HepG2 (cell line): Measurements from ENCODE around the gene TXNL4B. TPM values are rescaled to one million over a fixed set of nuclear protein-coding genes. Genes with fewer than 3 reads are reported as not detected.

Experiments
- HMG20A ChIP-seq: IDR thresholded peaks from 2 replicates; pipeline ENCODE4 v1.6.1; 2016; ENCODE audit warnings: borderline replicate concordance
- JUN ChIP-seq: sonication (generic); formaldehyde crosslinking; IDR thresholded peaks from 2 replicates; pipeline ENCODE4 v1.4.0; 2020; ENCODE audit warnings: mild to moderate bottlenecking, missing genetic modification reagents
- MEF2D ChIP-seq: sonication (generic); formaldehyde crosslinking; IDR thresholded peaks from 2 replicates; pipeline ENCODE4 v1.5.1; 2020; ENCODE audit warnings: mild to moderate bottlenecking, missing genetic modification reagents
- NRL ChIP-seq: sonication (generic); formaldehyde crosslinking; IDR thresholded peaks from 2 replicates; pipeline ENCODE4 v1.5.0; 2020; ENCODE audit warnings: missing genetic modification reagents, mild to moderate bottlenecking, moderate library complexity, borderline replicate concordance
- PCBP2 ChIP-seq: fragments of 200-400 bp; formaldehyde crosslinking; optimal IDR thresholded peaks from 2 replicates; pipeline ENCODE3; 2018; ENCODE audit warnings: low read length, low read depth; ENCODE audit not compliant: poor library complexity, severe bottlenecking
- SIX4 ChIP-seq: sonication (generic); formaldehyde crosslinking; IDR thresholded peaks from 2 replicates; pipeline ENCODE4 v1.4.0; 2020; ENCODE audit warnings: missing genetic modification reagents
- ZKSCAN1 ChIP-seq: fragments of 150-350 bp; IDR thresholded peaks from 2 replicates; pipeline ENCODE4 v1.6.1; 2014; ENCODE audit warnings: low read length
- polyA plus RNA-seq, 8 experiments: library from polyadenylated mRNA; depleted of rRNA in 3 of 8; stranded (reverse) in 7 of 8; unstranded in 1 of 8; fragments of >200 nt; fragmentation: Illumina TruSeq in 4 of 8; extraction: Trizol in 4 of 8; gene quantifications; 2 replicates each; pipeline versions ENCODE4 v1.2.1 to v1.2.3, GENCODE V29; 2011 to 2016; ENCODE audit warnings: low read depth in 4 of 8, missing spikeins in 1 of 8, mixed read lengths in 1 of 8; ENCODE audit not compliant: insufficient read depth in 1 of 8
- total RNA-seq, 5 experiments: library from RNA; depleted of rRNA; stranded (reverse); fragments of >200 nt; fragmentation: Illumina TruSeq; extraction: Trizol; gene quantifications; 2 replicates each; pipeline ENCODE4 v1.2.3, GENCODE V29; 2016; ENCODE audit warnings: low read depth in 1 of 5
- TF ChIP-seq, protein P1 (sequence below): sonication (generic); formaldehyde crosslinking; IDR thresholded peaks from 2 replicates; pipeline ENCODE4 v1.4.0; 2020; ENCODE audit warnings: missing genetic modification reagents
- TF ChIP-seq, protein P2 (sequence below): IDR thresholded peaks from 2 replicates; pipeline ENCODE4 v1.6.1; 2018; ENCODE audit warnings: missing genetic modification reagents, mild to moderate bottlenecking, missing compliant biosample characterization
- TF ChIP-seq, protein P3 (sequence below): sonication (generic); formaldehyde crosslinking; IDR thresholded peaks from 2 replicates; pipeline ENCODE4 v1.4.0; 2020; ENCODE audit warnings: missing genetic modification reagents
- TF ChIP-seq, protein P4 (sequence below): IDR thresholded peaks from 2 replicates; pipeline ENCODE4 v1.6.1; 2012; ENCODE audit warnings: inconsistent platforms
- TF ChIP-seq, protein P5 (sequence below): sonication (generic); formaldehyde crosslinking; IDR thresholded peaks from 2 replicates; pipeline ENCODE4 v1.4.0; 2020; ENCODE audit warnings: missing genetic modification reagents
- TF ChIP-seq, protein P6 (sequence below): sonication (generic); formaldehyde crosslinking; IDR thresholded peaks from 2 replicates; pipeline ENCODE4 v1.4.0; 2020; ENCODE audit warnings: missing genetic modification reagents, mild to moderate bottlenecking, borderline replicate concordance

TXNL4B gene
- total and polyA plus RNA-seq, 2 of the 13 experiments (the other 11 are each of a cell fraction or from before 2014, with no cell fraction given), result 17.4 to 18.3 TPM

DNA sequence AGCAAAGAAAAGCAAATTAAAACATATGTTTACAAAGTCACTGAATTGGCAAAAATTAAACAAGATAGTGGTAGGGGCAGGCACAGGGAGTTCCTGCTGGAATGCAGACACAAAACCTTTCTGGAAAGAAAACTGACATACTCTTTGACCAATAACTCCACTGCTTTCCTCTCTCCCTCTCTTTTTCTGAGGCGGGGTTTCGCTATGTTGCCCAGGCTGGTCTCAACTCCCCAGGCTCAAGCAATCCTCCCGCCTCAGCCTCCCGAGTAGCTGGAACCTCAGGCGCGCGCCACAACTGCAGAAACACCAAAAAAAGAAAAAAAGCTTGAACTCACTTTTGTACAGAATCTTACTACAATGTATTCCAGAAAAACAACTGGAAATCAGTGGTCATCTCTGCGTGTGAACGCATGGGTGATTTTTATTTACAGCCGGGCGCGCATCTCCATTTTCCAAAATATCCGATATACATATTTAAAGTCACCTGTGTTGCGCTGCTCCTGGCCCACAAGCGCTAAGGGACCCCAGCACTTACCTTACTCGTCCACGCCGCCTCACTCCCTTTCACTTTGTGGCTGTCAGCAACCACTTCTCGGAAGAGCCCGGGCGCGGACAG lies 480 bp downstream of the TXNL4B start (continued):
- TF ChIP-seq, protein P1, sequence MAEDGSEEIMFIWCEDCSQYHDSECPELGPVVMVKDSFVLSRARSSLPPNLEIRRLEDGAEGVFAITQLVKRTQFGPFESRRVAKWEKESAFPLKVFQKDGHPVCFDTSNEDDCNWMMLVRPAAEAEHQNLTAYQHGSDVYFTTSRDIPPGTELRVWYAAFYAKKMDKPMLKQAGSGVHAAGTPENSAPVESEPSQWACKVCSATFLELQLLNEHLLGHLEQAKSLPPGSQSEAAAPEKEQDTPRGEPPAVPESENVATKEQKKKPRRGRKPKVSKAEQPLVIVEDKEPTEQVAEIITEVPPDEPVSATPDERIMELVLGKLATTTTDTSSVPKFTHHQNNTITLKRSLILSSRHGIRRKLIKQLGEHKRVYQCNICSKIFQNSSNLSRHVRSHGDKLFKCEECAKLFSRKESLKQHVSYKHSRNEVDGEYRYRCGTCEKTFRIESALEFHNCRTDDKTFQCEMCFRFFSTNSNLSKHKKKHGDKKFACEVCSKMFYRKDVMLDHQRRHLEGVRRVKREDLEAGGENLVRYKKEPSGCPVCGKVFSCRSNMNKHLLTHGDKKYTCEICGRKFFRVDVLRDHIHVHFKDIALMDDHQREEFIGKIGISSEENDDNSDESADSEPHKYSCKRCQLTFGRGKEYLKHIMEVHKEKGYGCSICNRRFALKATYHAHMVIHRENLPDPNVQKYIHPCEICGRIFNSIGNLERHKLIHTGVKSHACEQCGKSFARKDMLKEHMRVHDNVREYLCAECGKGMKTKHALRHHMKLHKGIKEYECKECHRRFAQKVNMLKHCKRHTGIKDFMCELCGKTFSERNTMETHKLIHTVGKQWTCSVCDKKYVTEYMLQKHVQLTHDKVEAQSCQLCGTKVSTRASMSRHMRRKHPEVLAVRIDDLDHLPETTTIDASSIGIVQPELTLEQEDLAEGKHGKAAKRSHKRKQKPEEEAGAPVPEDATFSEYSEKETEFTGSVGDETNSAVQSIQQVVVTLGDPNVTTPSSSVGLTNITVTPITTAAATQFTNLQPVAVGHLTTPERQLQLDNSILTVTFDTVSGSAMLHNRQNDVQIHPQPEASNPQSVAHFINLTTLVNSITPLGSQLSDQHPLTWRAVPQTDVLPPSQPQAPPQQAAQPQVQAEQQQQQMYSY (CRISPR knock-in tag), result no peak
- TF ChIP-seq PCBP2 (no peak), ZKSCAN1 (no peak), MEF2D (CRISPR knock-in tag) (0 out of 2 replicates have a peak, but pooled peaks have one; percentile 19), NRL (CRISPR knock-in tag) (no peak), SIX4 (CRISPR knock-in tag) (no peak), HMG20A (no peak), JUN (no peak)
- TF ChIP-seq, protein P2, sequence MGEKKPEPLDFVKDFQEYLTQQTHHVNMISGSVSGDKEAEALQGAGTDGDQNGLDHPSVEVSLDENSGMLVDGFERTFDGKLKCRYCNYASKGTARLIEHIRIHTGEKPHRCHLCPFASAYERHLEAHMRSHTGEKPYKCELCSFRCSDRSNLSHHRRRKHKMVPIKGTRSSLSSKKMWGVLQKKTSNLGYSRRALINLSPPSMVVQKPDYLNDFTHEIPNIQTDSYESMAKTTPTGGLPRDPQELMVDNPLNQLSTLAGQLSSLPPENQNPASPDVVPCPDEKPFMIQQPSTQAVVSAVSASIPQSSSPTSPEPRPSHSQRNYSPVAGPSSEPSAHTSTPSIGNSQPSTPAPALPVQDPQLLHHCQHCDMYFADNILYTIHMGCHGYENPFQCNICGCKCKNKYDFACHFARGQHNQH, result no peak
- TF ChIP-seq, protein P3, sequence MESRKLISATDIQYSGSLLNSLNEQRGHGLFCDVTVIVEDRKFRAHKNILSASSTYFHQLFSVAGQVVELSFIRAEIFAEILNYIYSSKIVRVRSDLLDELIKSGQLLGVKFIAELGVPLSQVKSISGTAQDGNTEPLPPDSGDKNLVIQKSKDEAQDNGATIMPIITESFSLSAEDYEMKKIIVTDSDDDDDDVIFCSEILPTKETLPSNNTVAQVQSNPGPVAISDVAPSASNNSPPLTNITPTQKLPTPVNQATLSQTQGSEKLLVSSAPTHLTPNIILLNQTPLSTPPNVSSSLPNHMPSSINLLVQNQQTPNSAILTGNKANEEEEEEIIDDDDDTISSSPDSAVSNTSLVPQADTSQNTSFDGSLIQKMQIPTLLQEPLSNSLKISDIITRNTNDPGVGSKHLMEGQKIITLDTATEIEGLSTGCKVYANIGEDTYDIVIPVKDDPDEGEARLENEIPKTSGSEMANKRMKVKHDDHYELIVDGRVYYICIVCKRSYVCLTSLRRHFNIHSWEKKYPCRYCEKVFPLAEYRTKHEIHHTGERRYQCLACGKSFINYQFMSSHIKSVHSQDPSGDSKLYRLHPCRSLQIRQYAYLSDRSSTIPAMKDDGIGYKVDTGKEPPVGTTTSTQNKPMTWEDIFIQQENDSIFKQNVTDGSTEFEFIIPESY, result 0 out of 2 replicates have a peak, but pooled peaks have one; percentile 3
- TF ChIP-seq, protein P4, sequence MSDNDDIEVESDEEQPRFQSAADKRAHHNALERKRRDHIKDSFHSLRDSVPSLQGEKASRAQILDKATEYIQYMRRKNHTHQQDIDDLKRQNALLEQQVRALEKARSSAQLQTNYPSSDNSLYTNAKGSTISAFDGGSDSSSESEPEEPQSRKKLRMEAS, result no peak
- TF ChIP-seq, protein P5, sequence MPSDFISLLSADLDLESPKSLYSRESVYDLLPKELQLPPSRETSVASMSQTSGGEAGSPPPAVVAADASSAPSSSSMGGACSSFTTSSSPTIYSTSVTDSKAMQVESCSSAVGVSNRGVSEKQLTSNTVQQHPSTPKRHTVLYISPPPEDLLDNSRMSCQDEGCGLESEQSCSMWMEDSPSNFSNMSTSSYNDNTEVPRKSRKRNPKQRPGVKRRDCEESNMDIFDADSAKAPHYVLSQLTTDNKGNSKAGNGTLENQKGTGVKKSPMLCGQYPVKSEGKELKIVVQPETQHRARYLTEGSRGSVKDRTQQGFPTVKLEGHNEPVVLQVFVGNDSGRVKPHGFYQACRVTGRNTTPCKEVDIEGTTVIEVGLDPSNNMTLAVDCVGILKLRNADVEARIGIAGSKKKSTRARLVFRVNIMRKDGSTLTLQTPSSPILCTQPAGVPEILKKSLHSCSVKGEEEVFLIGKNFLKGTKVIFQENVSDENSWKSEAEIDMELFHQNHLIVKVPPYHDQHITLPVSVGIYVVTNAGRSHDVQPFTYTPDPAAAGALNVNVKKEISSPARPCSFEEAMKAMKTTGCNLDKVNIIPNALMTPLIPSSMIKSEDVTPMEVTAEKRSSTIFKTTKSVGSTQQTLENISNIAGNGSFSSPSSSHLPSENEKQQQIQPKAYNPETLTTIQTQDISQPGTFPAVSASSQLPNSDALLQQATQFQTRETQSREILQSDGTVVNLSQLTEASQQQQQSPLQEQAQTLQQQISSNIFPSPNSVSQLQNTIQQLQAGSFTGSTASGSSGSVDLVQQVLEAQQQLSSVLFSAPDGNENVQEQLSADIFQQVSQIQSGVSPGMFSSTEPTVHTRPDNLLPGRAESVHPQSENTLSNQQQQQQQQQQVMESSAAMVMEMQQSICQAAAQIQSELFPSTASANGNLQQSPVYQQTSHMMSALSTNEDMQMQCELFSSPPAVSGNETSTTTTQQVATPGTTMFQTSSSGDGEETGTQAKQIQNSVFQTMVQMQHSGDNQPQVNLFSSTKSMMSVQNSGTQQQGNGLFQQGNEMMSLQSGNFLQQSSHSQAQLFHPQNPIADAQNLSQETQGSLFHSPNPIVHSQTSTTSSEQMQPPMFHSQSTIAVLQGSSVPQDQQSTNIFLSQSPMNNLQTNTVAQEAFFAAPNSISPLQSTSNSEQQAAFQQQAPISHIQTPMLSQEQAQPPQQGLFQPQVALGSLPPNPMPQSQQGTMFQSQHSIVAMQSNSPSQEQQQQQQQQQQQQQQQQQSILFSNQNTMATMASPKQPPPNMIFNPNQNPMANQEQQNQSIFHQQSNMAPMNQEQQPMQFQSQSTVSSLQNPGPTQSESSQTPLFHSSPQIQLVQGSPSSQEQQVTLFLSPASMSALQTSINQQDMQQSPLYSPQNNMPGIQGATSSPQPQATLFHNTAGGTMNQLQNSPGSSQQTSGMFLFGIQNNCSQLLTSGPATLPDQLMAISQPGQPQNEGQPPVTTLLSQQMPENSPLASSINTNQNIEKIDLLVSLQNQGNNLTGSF, result no peak
- TF ChIP-seq, protein P6, sequence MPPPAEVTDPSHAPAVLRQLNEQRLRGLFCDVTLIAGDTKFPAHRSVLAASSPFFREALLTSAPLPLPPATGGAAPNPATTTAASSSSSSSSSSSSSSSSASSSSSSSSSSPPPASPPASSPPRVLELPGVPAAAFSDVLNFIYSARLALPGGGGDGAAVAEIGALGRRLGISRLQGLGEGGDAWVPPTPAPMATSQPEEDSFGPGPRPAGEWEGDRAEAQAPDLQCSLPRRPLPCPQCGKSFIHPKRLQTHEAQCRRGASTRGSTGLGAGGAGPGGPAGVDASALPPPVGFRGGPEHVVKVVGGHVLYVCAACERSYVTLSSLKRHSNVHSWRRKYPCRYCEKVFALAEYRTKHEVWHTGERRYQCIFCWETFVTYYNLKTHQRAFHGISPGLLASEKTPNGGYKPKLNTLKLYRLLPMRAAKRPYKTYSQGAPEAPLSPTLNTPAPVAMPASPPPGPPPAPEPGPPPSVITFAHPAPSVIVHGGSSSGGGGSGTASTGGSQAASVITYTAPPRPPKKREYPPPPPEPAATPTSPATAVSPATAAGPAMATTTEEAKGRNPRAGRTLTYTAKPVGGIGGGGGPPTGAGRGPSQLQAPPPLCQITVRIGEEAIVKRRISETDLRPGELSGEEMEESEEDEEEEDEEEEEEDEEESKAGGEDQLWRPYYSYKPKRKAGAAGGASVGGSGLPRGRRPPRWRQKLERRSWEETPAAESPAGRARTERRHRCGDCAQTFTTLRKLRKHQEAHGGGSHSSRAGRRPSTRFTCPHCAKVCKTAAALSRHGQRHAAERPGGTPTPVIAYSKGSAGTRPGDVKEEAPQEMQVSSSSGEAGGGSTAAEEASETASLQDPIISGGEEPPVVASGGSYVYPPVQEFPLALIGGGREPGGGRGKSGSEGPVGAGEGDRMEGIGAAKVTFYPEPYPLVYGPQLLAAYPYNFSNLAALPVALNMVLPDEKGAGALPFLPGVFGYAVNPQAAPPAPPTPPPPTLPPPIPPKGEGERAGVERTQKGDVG (CRISPR knock-in tag), result no peak
